HepG2 (cell line): ENCODE results near the gene EEF1A2.

Experiments used
- FOXP1 ChIP-seq, 2 experiments: fragments of 450-650 bp in 1 of 2; IDR thresholded peaks; 2 replicates each; pipeline ENCODE4 v1.6.1; 2017 to 2018; ENCODE audit warnings: antibody characterized with exemption in 1 of 2
- HNRNPK ChIP-seq: fragments of 200-400 bp; formaldehyde crosslinking; IDR thresholded peaks from 2 replicates; pipeline ENCODE4 v1.6.1; 2018; ENCODE audit warnings: low read length, low read depth, moderate library complexity, mild to moderate bottlenecking; ENCODE audit not compliant: poor library complexity, severe bottlenecking
- NFRKB ChIP-seq: fragments of 450-650 bp; IDR thresholded peaks from 2 replicates; pipeline ENCODE4 v1.6.1; 2017
- THYN1 ChIP-seq: sonication (generic); formaldehyde crosslinking; IDR thresholded peaks from 2 replicates; pipeline ENCODE4 v1.8.1; 2023; ENCODE audit warnings: low read depth, mild to moderate bottlenecking, moderate library complexity, missing genetic modification reagents, borderline replicate concordance
- TF ChIP-seq, protein P1 (sequence below): sonication (generic); formaldehyde crosslinking; IDR thresholded peaks from 2 replicates; pipeline ENCODE4 v1.4.0; 2020; ENCODE audit warnings: missing genetic modification reagents

DNA sequence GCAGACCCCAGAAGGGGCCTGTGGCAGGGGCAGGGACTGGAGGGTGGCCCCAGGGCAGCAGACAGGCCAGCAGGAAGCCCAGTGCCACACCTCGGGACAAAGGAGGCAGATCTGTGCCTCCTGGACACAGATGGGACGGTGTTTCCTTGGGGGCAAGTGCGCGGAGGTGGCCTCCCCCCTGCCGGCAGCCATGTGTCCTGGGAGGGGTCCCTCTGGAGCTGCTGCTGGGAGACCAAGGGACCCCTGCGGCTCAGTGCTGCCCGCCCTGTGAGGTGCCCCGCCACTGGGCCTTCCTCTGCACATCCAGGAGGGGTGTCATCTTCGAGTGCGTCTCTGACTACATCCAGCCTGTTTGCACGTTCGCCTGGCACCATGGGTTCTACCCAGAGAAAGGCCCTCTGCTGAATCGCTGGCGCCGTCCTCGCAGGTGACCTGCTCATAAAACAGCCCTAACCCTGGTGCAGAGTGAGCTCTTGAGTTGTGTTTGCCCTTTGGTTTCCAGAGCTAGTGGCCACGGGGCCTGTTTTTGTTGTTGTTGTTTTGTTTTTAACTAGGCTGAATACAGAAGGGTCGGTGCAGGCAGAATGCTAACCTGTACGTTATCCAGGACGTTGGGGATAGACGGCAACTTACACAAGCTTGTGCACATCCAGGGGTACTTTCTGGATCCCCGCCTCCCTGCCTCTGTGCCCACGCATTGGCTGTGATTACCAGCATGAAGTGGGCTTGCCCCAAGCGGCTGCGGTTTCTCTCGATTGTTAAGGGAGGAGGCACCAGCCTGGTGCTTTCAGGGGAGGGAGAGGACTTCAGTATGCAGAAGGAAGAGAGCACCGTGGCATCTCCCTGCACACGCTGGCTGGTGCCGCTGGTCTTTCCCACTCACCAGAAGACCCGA, 25.1 kb downstream of the EEF1A2 start:
- TF ChIP-seq, protein P1, sequence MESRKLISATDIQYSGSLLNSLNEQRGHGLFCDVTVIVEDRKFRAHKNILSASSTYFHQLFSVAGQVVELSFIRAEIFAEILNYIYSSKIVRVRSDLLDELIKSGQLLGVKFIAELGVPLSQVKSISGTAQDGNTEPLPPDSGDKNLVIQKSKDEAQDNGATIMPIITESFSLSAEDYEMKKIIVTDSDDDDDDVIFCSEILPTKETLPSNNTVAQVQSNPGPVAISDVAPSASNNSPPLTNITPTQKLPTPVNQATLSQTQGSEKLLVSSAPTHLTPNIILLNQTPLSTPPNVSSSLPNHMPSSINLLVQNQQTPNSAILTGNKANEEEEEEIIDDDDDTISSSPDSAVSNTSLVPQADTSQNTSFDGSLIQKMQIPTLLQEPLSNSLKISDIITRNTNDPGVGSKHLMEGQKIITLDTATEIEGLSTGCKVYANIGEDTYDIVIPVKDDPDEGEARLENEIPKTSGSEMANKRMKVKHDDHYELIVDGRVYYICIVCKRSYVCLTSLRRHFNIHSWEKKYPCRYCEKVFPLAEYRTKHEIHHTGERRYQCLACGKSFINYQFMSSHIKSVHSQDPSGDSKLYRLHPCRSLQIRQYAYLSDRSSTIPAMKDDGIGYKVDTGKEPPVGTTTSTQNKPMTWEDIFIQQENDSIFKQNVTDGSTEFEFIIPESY, result no peak
- TF ChIP-seq THYN1 (CRISPR knock-in tag) (no peak), NFRKB (no peak), FOXP1 (IDR thresholded peaks at IDR 0.05) (no peak), FOXP1 (CRISPR knock-in tag; IDR thresholded peaks at IDR 0.05) (no peak), HNRNPK (no peak)
